ENCODE measurements around the gene UBE2E1. TPM values are rescaled to one million over a fixed set of nuclear protein-coding genes. Genes with fewer than 3 reads are reported as not detected.
A peak's percentile ranks its signal among the peaks of the same experiment; 100 is the strongest.

The UBE2E1 gene
- total RNA-seq, 5 donors from 2014 or later (not counting 1 experiment from before 2014, with no cell fraction given): 39.1 to 71.8 (median 51.6) TPM

- Mint-ChIP-seq H3K4me3 (no peak overlapping the region), H3K9me3 (no peaks in the 10 kb centered on the region), H3K27ac (no peak overlapping the region), H3K4me1 (peaks cover 3 to 10% (median 10%) of the 10 kb centered on the region in 3 donors), H3K36me3 (peaks cover 10% of the 10 kb centered on the region), H3K27me3 (no peaks in the 10 kb centered on the region)
- Histone ChIP-seq H3K4me1 (ENCODE audit: control insufficient read depth in 1 of 2, extremely low read depth in 1 of 2, insufficient read depth in 2 of 2, low read length in 2 of 2) (no peaks in the 10 kb centered on the region), H3K27me3 (replicated peaks in 1 of 2; ENCODE audit: control insufficient read depth in 2 of 2, extremely low read depth in 1 of 2, insufficient read depth in 2 of 2, low read length in 1 of 2) (no peaks in the 10 kb centered on the region), H3K4me3 (ENCODE audit: control insufficient read depth in 1 of 2, extremely low read depth in 1 of 2, low read length in 1 of 2) (no peak overlapping the region), H3K27ac (ENCODE audit: low read length) (no peak overlapping the region), H3K9me3 (no peaks in the 10 kb centered on the region), H3K36me3 (ENCODE audit: control insufficient read depth in 2 of 2, extremely low read depth in 1 of 2, insufficient read depth in 1 of 2, low read length in 1 of 2) (peaks cover 0 to 17% of the 10 kb centered on the region in 2 donors)
- ChIA-PET POLR2A (interaction anchor here in 1 of 2 donors (1.9 kb wide), 1 partner anchor 27 kb away, joined by 5 read pairs; the partner anchor contains the start of genes NKIRAS1 and RPL15), CTCF (interaction anchor here (0.6 to 1.9 kb wide), 4 partner anchors 124 to 1704 kb away, joined by 3 to 10 read pairs (median 6); no protein-coding TSS in a partner anchor)
- ATAC-seq (replicated peaks in 1 of 4) (no peak), DNase-seq (no peak)
- 93% methylated on average over 2 of the region's 5 CpGs for WGBS (ENCODE audit: insufficient coverage)
Observed at GRCh38 chr3:23889950-23890349, 84.2 kb downstream of the UBE2E1 start.

GRCh38 chr3:23894254-23895061 is 88.7 kb downstream of the UBE2E1 start:
- DNase-seq: no peak
- Mint-ChIP-seq H3K4me3 (no peak overlapping the region), H3K36me3 (peaks cover 26% of the 10 kb centered on the region), H3K27me3 (no peaks in the 10 kb centered on the region), H3K4me1 (peaks cover 0 to 10% (median 10%) of the 10 kb centered on the region in 3 donors), H3K27ac (peak overlapping the region in 1 of 2 donors; percentile 49), H3K9me3 (no peaks in the 10 kb centered on the region)
- Histone ChIP-seq H3K27ac (ENCODE audit: low read length) (no peak overlapping the region), H3K27me3 (replicated peaks in 1 of 2; ENCODE audit: control insufficient read depth in 2 of 2, extremely low read depth in 1 of 2, insufficient read depth in 2 of 2, low read length in 1 of 2) (no peaks in the 10 kb centered on the region), H3K9me3 (no peaks in the 10 kb centered on the region), H3K36me3 (ENCODE audit: control insufficient read depth in 2 of 2, extremely low read depth in 1 of 2, insufficient read depth in 1 of 2, low read length in 1 of 2) (peaks cover 0 to 16% of the 10 kb centered on the region in 2 donors), H3K4me3 (ENCODE audit: control insufficient read depth in 1 of 2, extremely low read depth in 1 of 2, low read length in 1 of 2) (no peak overlapping the region), H3K4me1 (ENCODE audit: control insufficient read depth in 1 of 2, extremely low read depth in 1 of 2, insufficient read depth in 2 of 2, low read length in 2 of 2) (no peaks in the 10 kb centered on the region)
- ChIA-PET CTCF (no interaction called here), POLR2A (interaction anchor here (0.6 to 1.2 kb wide), 3 partner anchors 73 to 678 kb away, joined by 3 to 4 read pairs (median 3); no protein-coding TSS in a partner anchor)
- WGBS (ENCODE audit: insufficient coverage): 98% methylated on average over 6 of the region's 8 CpGs
- ATAC-seq (replicated peaks in 1 of 4): peak in 1 of 4 experiments; percentile 27

DNA sequence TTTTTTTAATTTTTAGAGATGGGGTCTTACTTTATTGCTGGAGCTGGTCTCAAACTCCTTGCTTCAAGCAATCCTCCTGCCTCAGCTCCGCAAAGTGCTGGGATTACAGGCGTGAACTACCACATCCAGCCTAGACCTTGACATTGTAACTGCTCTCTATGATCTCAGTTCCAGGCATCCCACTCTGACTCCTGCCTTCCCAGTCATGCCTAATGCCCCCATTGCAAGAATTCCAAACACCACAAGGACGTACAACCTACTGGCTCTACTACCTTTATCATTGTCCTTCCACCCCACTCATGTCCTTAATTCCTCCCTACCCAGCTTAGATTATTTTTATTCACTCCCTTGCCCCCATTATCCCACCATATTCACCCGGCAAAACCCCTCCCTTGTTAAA is 89.4 kb downstream of the UBE2E1 start:
- Mint-ChIP-seq H3K4me3 (no peak overlapping the region), H3K36me3 (peaks cover 27% of the 10 kb centered on the region), H3K27ac (no peak overlapping the region), H3K9me3 (no peaks in the 10 kb centered on the region), H3K27me3 (no peaks in the 10 kb centered on the region), H3K4me1 (peaks cover 0 to 10% (median 10%) of the 10 kb centered on the region in 3 donors)
- Histone ChIP-seq H3K27ac (ENCODE audit: low read length) (no peak overlapping the region), H3K4me3 (ENCODE audit: control insufficient read depth in 1 of 2, extremely low read depth in 1 of 2, low read length in 1 of 2) (no peak overlapping the region), H3K4me1 (ENCODE audit: control insufficient read depth in 1 of 2, extremely low read depth in 1 of 2, insufficient read depth in 2 of 2, low read length in 2 of 2) (no peaks in the 10 kb centered on the region), H3K9me3 (no peaks in the 10 kb centered on the region), H3K27me3 (replicated peaks in 1 of 2; ENCODE audit: control insufficient read depth in 2 of 2, extremely low read depth in 1 of 2, insufficient read depth in 2 of 2, low read length in 1 of 2) (no peaks in the 10 kb centered on the region), H3K36me3 (ENCODE audit: control insufficient read depth in 2 of 2, extremely low read depth in 1 of 2, insufficient read depth in 1 of 2, low read length in 1 of 2) (peaks cover 0 to 15% of the 10 kb centered on the region in 2 donors)
- CTCF ChIA-PET: no interaction called here
- ATAC-seq (replicated peaks in 1 of 4): no peak
- 95% methylated on average over 4 of the region's 4 CpGs for WGBS (ENCODE audit: insufficient coverage)
- POLR2A ChIA-PET: interaction anchor here in 1 of 2 donors (0.6 kb wide), 1 partner anchor 678 kb away, joined by 3 read pairs; no protein-coding TSS in a partner anchor
- DNase-seq: no peak

- H3K27ac ChIP-seq (ENCODE audit: low read length): no peak overlapping the region
- no peak overlapping the region for H3K4me3 ChIP-seq (ENCODE audit: control insufficient read depth in 1 of 2, extremely low read depth in 1 of 2, low read length in 1 of 2)
- ChIA-PET CTCF (no interaction called here), POLR2A (no interaction called here)
- Mint-ChIP-seq H3K9me3 (no peaks in the 10 kb centered on the region), H3K27ac (no peak overlapping the region), H3K27me3 (no peaks in the 10 kb centered on the region), H3K4me1 (no peaks in the 10 kb centered on the region), H3K4me3 (no peak overlapping the region), H3K36me3 (peaks cover 43% of the 10 kb centered on the region)
- no peaks in the 10 kb centered on the region for H3K4me1 ChIP-seq (ENCODE audit: control insufficient read depth in 1 of 2, extremely low read depth in 1 of 2, insufficient read depth in 2 of 2, low read length in 2 of 2)
- H3K9me3 ChIP-seq: no peaks in the 10 kb centered on the region
- peaks cover 0 to 3% of the 10 kb centered on the region in 2 donors for H3K36me3 ChIP-seq (ENCODE audit: control insufficient read depth in 2 of 2, extremely low read depth in 1 of 2, insufficient read depth in 1 of 2, low read length in 1 of 2)
- WGBS (ENCODE audit: insufficient coverage): 94% methylated on average over 3 of the region's 6 CpGs
- DNase-seq (no peak), ATAC-seq (replicated peaks in 1 of 4) (no peak)
- H3K27me3 ChIP-seq (replicated peaks in 1 of 2; ENCODE audit: control insufficient read depth in 2 of 2, extremely low read depth in 1 of 2, insufficient read depth in 2 of 2, low read length in 1 of 2): no peaks in the 10 kb centered on the region
Observed at GRCh38 chr3:23900744-23901143, 95.0 kb downstream of the UBE2E1 start.

DNA sequence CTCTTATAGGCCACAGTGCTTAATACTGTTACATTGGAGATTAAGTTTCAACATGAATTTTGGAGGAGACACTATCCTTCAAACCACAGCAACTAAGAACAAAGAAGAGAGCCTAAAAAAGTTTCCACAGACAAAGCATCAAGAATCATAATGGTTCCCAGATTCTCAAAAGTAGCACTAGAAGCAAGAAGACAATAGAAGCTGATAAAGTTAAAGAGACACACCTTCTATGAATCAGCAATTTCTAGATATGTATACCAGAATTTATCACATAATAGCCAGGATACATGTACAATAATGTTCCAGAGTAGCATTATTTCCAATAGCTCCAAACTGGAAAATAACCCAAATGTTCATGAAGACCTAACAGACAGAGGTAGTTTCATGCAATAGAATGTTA is 98.8 kb downstream of the UBE2E1 start:
- peaks cover 1 to 6% of the 10 kb centered on the region in 2 donors for H3K36me3 ChIP-seq (ENCODE audit: control insufficient read depth in 2 of 2, extremely low read depth in 1 of 2, insufficient read depth in 1 of 2, low read length in 1 of 2)
- H3K27ac Mint-ChIP-seq: no peak overlapping the region
- H3K4me3 Mint-ChIP-seq: no peak overlapping the region
- CTCF ChIA-PET: no interaction called here
- no peaks in the 10 kb centered on the region for H3K9me3 ChIP-seq
- H3K36me3 Mint-ChIP-seq: peaks cover 32% of the 10 kb centered on the region
- no peaks in the 10 kb centered on the region for H3K4me1 ChIP-seq (ENCODE audit: control insufficient read depth in 1 of 2, extremely low read depth in 1 of 2, insufficient read depth in 2 of 2, low read length in 2 of 2)
- no peaks in the 10 kb centered on the region for H3K9me3 Mint-ChIP-seq
- no peaks in the 10 kb centered on the region for H3K27me3 ChIP-seq (replicated peaks in 1 of 2; ENCODE audit: control insufficient read depth in 2 of 2, extremely low read depth in 1 of 2, insufficient read depth in 2 of 2, low read length in 1 of 2)
- DNase-seq: no peak
- H3K4me3 ChIP-seq (ENCODE audit: control insufficient read depth in 1 of 2, extremely low read depth in 1 of 2, low read length in 1 of 2): no peak overlapping the region
- POLR2A ChIA-PET: interaction anchor here in 1 of 2 donors (0.6 kb wide), 1 partner anchor 158 kb away, joined by 4 read pairs; no protein-coding TSS in a partner anchor
- H3K27me3 Mint-ChIP-seq: no peaks in the 10 kb centered on the region
- no peak overlapping the region for H3K27ac ChIP-seq (ENCODE audit: low read length)
- ATAC-seq (replicated peaks in 1 of 4): no peak
- H3K4me1 Mint-ChIP-seq: no peaks in the 10 kb centered on the region

- WGBS (ENCODE audit: insufficient coverage): 97% methylated on average over 5 of the region's 7 CpGs
- CTCF ChIA-PET: no interaction called here
- H3K9me3 ChIP-seq: no peaks in the 10 kb centered on the region
- POLR2A ChIA-PET: interaction anchor here (0.6 to 0.7 kb wide), 3 partner anchors 67 to 79 kb away, joined by 4 to 7 read pairs (median 4); no protein-coding TSS in a partner anchor
- Mint-ChIP-seq H3K9me3 (no peaks in the 10 kb centered on the region), H3K27ac (no peak overlapping the region), H3K36me3 (peaks cover 18% of the 10 kb centered on the region), H3K4me3 (no peak overlapping the region), H3K4me1 (peaks cover 0 to 6% (median 4%) of the 10 kb centered on the region in 3 donors), H3K27me3 (no peaks in the 10 kb centered on the region)
- H3K27me3 ChIP-seq (replicated peaks in 1 of 2; ENCODE audit: control insufficient read depth in 2 of 2, extremely low read depth in 1 of 2, insufficient read depth in 2 of 2, low read length in 1 of 2): no peaks in the 10 kb centered on the region
- DNase-seq (no peak), ATAC-seq (replicated peaks in 1 of 4) (no peak)
- H3K4me1 ChIP-seq (ENCODE audit: control insufficient read depth in 1 of 2, extremely low read depth in 1 of 2, insufficient read depth in 2 of 2, low read length in 2 of 2): no peaks in the 10 kb centered on the region
- peaks cover 0 to 6% of the 10 kb centered on the region in 2 donors for H3K36me3 ChIP-seq (ENCODE audit: control insufficient read depth in 2 of 2, extremely low read depth in 1 of 2, insufficient read depth in 1 of 2, low read length in 1 of 2)
- H3K27ac ChIP-seq (ENCODE audit: low read length): no peak overlapping the region
- H3K4me3 ChIP-seq (ENCODE audit: control insufficient read depth in 1 of 2, extremely low read depth in 1 of 2, low read length in 1 of 2): no peak overlapping the region
Observed at GRCh38 chr3:23909341-23909740, 103.6 kb downstream of the UBE2E1 start.

Data from T-cell (primary cell).